ENCODE data around the gene GRIP1. TPM values are rescaled to one million over a fixed set of nuclear protein-coding genes. Genes with fewer than 3 reads are reported as not detected.
A peak's percentile ranks its signal among the peaks of the same experiment; 100 is the strongest.

Gene GRIP1
- total RNA-seq, 1 experiment from 2014 or later = 22.5 TPM

- H3K27ac Mint-ChIP-seq = peak overlapping the region; percentile 7; the same call in 1 of the 2 replicates
- CTCF ChIA-PET = no interaction called here
- DNase-seq (ENCODE audit: low spot score) (peak; percentile 22), ATAC-seq (peak; percentile 84)
- H3K4me3 Mint-ChIP-seq = no peak overlapping the region
- H3K9me3 Mint-ChIP-seq = no peaks in the 10 kb centered on the region
- H3K27me3 Mint-ChIP-seq (ENCODE audit: low read depth) = no peaks in the 10 kb centered on the region
- POLR2A ChIA-PET = interaction anchor here (0.6 to 1.1 kb wide), 3 partner anchors 34 to 226 kb away, joined by 3 to 6 read pairs (median 3); no protein-coding TSS in a partner anchor
- H3K36me3 Mint-ChIP-seq = no peaks in the 10 kb centered on the region
- TF ChIP-seq ZNF423 (CRISPR knock-in tag; IDR thresholded peaks at IDR 0.05) = peak; percentile 52; the same call in 1 of the 2 replicates
- no peak for TF ChIP-seq ZNF121 (CRISPR knock-in tag; IDR thresholded peaks at IDR 0.05)
- peaks cover 24% of the 10 kb centered on the region for H3K4me1 Mint-ChIP-seq
Observed at GRCh38 chr12:66627270-66627987, 51.4 kb downstream of the GRIP1 start.

- Mint-ChIP-seq H3K4me1 (peaks cover 39% of the 10 kb centered on the region), H3K4me3 (no peak overlapping the region), H3K36me3 (no peaks in the 10 kb centered on the region), H3K27ac (no peak overlapping the region), H3K27me3 (ENCODE audit: low read depth) (no peaks in the 10 kb centered on the region), H3K9me3 (no peaks in the 10 kb centered on the region)
- DNase-seq (ENCODE audit: low spot score) (no peak), ATAC-seq (no peak)
- ChIA-PET CTCF (no interaction called here), POLR2A (no interaction called here)
- TF ChIP-seq, protein P1, sequence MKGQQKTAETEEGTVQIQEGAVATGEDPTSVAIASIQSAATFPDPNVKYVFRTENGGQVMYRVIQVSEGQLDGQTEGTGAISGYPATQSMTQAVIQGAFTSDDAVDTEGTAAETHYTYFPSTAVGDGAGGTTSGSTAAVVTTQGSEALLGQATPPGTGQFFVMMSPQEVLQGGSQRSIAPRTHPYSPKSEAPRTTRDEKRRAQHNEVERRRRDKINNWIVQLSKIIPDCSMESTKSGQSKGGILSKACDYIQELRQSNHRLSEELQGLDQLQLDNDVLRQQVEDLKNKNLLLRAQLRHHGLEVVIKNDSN (CRISPR knock-in tag; IDR thresholded peaks at IDR 0.05) = no peak
- no peak for TF ChIP-seq AR (CRISPR knock-in tag; IDR thresholded peaks at IDR 0.05)
- TF ChIP-seq ZNF219 (CRISPR knock-in tag; IDR thresholded peaks at IDR 0.05; ENCODE audit: borderline replicate concordance) = no peak
Observed at GRCh38 chr12:66624806-66625205, 54.1 kb downstream of the GRIP1 start.

- ChIA-PET POLR2A (no interaction called here), CTCF (no interaction called here)
- Mint-ChIP-seq H3K36me3 (no peaks in the 10 kb centered on the region), H3K9me3 (no peaks in the 10 kb centered on the region), H3K4me3 (no peak overlapping the region), H3K27me3 (ENCODE audit: low read depth) (no peaks in the 10 kb centered on the region), H3K27ac (no peak overlapping the region), H3K4me1 (peaks cover 30% of the 10 kb centered on the region)
- ATAC-seq (no peak), DNase-seq (ENCODE audit: low spot score) (no peak)
- TF ChIP-seq ZNF317 (CRISPR knock-in tag; IDR thresholded peaks at IDR 0.05; ENCODE audit: borderline replicate concordance, low read depth) (no peak), ZNF121 (CRISPR knock-in tag; IDR thresholded peaks at IDR 0.05) (no peak), ZMAT4 (CRISPR knock-in tag; IDR thresholded peaks at IDR 0.05) (no peak), FOXK1 (CRISPR knock-in tag; IDR thresholded peaks at IDR 0.05) (no peak), E2F5 (CRISPR knock-in tag; IDR thresholded peaks at IDR 0.05) (no peak), GRHL2 (CRISPR knock-in tag; IDR thresholded peaks at IDR 0.05; ENCODE audit: insufficient replicate concordance, severe bottlenecking) (no peak), CDX4 (CRISPR knock-in tag; IDR thresholded peaks at IDR 0.05; ENCODE audit: borderline replicate concordance) (no peak), ZNF232 (CRISPR knock-in tag; IDR thresholded peaks at IDR 0.05) (no peak), PRRX2 (CRISPR knock-in tag; IDR thresholded peaks at IDR 0.05) (no peak), JUN (CRISPR knock-in tag; IDR thresholded peaks at IDR 0.05) (no peak), KAT7 (CRISPR knock-in tag; IDR thresholded peaks at IDR 0.05; ENCODE audit: borderline replicate concordance) (no peak)
- TF ChIP-seq, protein P2, sequence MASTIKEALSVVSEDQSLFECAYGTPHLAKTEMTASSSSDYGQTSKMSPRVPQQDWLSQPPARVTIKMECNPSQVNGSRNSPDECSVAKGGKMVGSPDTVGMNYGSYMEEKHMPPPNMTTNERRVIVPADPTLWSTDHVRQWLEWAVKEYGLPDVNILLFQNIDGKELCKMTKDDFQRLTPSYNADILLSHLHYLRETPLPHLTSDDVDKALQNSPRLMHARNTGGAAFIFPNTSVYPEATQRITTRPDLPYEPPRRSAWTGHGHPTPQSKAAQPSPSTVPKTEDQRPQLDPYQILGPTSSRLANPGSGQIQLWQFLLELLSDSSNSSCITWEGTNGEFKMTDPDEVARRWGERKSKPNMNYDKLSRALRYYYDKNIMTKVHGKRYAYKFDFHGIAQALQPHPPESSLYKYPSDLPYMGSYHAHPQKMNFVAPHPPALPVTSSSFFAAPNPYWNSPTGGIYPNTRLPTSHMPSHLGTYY (CRISPR knock-in tag; IDR thresholded peaks at IDR 0.05) = no peak
- TF ChIP-seq, protein P3, sequence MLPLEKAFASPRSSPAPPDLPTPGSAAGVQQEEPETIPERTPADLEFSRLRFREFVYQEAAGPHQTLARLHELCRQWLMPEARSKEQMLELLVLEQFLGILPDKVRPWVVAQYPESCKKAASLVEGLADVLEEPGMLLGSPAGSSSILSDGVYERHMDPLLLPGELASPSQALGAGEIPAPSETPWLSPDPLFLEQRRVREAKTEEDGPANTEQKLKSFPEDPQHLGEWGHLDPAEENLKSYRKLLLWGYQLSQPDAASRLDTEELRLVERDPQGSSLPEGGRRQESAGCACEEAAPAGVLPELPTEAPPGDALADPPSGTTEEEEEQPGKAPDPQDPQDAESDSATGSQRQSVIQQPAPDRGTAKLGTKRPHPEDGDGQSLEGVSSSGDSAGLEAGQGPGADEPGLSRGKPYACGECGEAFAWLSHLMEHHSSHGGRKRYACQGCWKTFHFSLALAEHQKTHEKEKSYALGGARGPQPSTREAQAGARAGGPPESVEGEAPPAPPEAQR (CRISPR knock-in tag; IDR thresholded peaks at IDR 0.05) = no peak
- TF ChIP-seq, protein P4, sequence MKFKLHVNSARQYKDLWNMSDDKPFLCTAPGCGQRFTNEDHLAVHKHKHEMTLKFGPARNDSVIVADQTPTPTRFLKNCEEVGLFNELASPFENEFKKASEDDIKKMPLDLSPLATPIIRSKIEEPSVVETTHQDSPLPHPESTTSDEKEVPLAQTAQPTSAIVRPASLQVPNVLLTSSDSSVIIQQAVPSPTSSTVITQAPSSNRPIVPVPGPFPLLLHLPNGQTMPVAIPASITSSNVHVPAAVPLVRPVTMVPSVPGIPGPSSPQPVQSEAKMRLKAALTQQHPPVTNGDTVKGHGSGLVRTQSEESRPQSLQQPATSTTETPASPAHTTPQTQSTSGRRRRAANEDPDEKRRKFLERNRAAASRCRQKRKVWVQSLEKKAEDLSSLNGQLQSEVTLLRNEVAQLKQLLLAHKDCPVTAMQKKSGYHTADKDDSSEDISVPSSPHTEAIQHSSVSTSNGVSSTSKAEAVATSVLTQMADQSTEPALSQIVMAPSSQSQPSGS (CRISPR knock-in tag; IDR thresholded peaks at IDR 0.05; ENCODE audit: borderline replicate concordance, low read depth) = no peak
Observed at GRCh38 chr12:66623455-66623854, 55.4 kb downstream of the GRIP1 start.

Measured in WTC11 (cell line).